Tibial nerve (tissue), 4 donors: Measurements from ENCODE around the gene BCAS3. TPM values are rescaled to one million over a fixed set of nuclear protein-coding genes. Genes with fewer than 3 reads are reported as not detected.

ENCODE experiments used
- DNase-seq, 2 donors: peaks; one replicate each; pipeline ENCODE4 v3.0.0-alpha.2; 2019; ENCODE audit warnings: low spot score in 2 of 2
- H3K27ac ChIP-seq, 4 donors: fragments of 200-600 bp; sonication (generic) in 3 of 4; one replicate each; pipeline ENCODE4 v1.5.1; 2017 to 2019; ENCODE audit warnings: mild to moderate bottlenecking in 1 of 4
- H3K27me3 ChIP-seq, 2 donors: fragments of 200-600 bp; sonication (generic) in 1 of 2; one replicate each; pipeline versions ENCODE4 v1.5.1 to v1.6.0; 2017 to 2019
- H3K36me3 ChIP-seq, 3 donors: fragments of 200-600 bp; sonication (generic); one replicate each; pipeline ENCODE4 v1.5.1; 2018 to 2019
- H3K4me1 ChIP-seq, 4 donors: fragments of 200-600 bp; sonication (generic) in 3 of 4; one replicate each; pipeline ENCODE4 v1.5.1; 2017 to 2019
- H3K4me3 ChIP-seq, 4 donors: fragments of 200-600 bp; sonication (generic) in 3 of 4; one replicate each; pipeline ENCODE4 v1.5.1; 2017 to 2019; ENCODE audit warnings: mild to moderate bottlenecking in 1 of 4, moderate library complexity in 1 of 4
- H3K9me3 ChIP-seq, 4 donors: fragments of 200-600 bp; sonication (generic) in 3 of 4; one replicate each; pipeline ENCODE4 v1.5.1; 2017 to 2019
- CTCF ChIP-seq, 5 experiments: fragments of 200-600 bp in 3 of 5; fragments of 450-650 bp in 2 of 5; sonication (generic) in 3 of 5; IDR thresholded peaks; one replicate each; pipeline ENCODE4 v1.5.1; 2016 to 2019; ENCODE audit warnings: antibody characterized with exemption in 5 of 5, mild to moderate bottlenecking in 3 of 5, moderate library complexity in 2 of 5
- EP300 ChIP-seq, 2 donors: sonication (generic); formaldehyde crosslinking; IDR thresholded peaks; one replicate each; pipeline ENCODE4 v1.6.1; 2017; ENCODE audit warnings: antibody characterized with exemption in 2 of 2, mild to moderate bottlenecking in 1 of 2
- POLR2A ChIP-seq, 2 donors: fragments of 450-650 bp; IDR thresholded peaks; one replicate each; pipeline ENCODE4 v1.6.1; 2017; ENCODE audit warnings: antibody characterized with exemption in 2 of 2, mild to moderate bottlenecking in 2 of 2, moderate library complexity in 2 of 2
- WGBS, 2 donors: methylation state at CpG; one replicate each; pipeline ENCODE4 v1.1.5; 2018; 5-methylcytosine and 5-hydroxymethylcytosine counted together
- total RNA-seq, 4 donors: library from RNA; depleted of rRNA; stranded (reverse); fragments of >200 nt; gene quantifications; one replicate each; pipeline ENCODE4 v1.1.0, GENCODE V29; 2016

The BCAS3 gene
- total RNA-seq, 4 donors from 2014 or later, result 26.4 to 48.1 (median 44.8) TPM

- no peak for TF ChIP-seq CTCF (IDR thresholded peaks at IDR 0.05)
- no peak for TF ChIP-seq POLR2A (IDR thresholded peaks at IDR 0.05)
- no peak for TF ChIP-seq EP300 (IDR thresholded peaks at IDR 0.05)
- no peaks in the 10 kb centered on the region for H3K36me3 ChIP-seq
- H3K27me3 ChIP-seq, result no peaks in the 10 kb centered on the region
- no peak overlapping the region for H3K4me3 ChIP-seq
- H3K4me1 ChIP-seq, result peaks cover 0 to 64% (median 26%) of the 10 kb centered on the region in 4 donors
- 82 to 84% methylated on average over 5 of the region's 5 CpGs for WGBS, 2 donors
- no peaks in the 10 kb centered on the region for H3K9me3 ChIP-seq
- H3K27ac ChIP-seq, result no peak overlapping the region
- no peak for DNase-seq
Measured at GRCh38 chr17:61206922-61207321, 529.3 kb downstream of the BCAS3 start.

DNA sequence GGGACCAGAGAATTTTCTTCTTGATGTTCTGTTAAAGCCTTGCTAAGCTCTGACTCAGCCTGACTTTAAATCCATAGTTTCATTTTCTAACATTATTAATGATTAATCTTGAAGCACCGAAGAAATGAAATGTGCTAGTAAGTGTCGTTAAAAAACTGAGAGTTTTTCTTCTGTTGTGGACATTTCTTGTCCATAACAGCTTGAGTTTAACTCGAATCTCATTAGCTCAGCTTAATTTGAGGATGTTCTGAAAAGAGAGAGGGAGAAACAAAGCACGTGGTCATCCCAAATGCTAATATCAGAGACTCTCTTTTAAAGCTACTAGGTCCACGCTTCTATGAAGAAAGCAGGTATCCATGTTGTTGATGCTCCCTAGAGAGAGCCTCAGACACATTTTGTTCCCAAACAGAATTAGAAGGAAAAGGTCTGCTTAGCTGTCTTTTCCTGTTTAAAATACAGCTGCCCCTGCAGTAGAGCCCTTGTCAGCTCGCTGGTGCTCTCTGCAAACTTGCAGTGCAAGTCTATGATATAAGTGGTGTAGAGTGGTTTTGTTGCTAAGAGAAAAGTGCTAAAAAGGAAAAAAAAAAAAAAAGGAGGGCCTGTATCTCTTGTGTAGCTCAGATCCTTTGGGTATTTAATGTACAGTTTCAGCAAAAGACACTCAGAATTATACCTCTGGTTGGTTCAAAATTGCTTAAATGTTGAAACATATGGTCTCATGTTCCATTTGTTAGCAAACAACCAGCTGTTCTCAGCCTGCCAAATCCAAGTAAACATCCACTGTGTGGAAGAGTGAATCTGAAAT lies 530.9 kb downstream of the BCAS3 start:
- TF ChIP-seq EP300 (IDR thresholded peaks at IDR 0.05) (no peak), POLR2A (IDR thresholded peaks at IDR 0.05) (no peak), CTCF (IDR thresholded peaks at IDR 0.05) (no peak)
- Histone ChIP-seq H3K4me1 (peaks cover 0 to 77% (median 25%) of the 10 kb centered on the region in 4 donors), H3K4me3 (peak overlapping the region in 2 of 4 donors; percentile 2 to 4), H3K36me3 (no peaks in the 10 kb centered on the region), H3K27me3 (no peaks in the 10 kb centered on the region), H3K9me3 (no peaks in the 10 kb centered on the region), H3K27ac (peak overlapping the region; percentile 52 to 86 (median 68))
- no peak for DNase-seq
- 20 to 28% methylated on average over 6 of the region's 6 CpGs for WGBS, 2 donors

- peak overlapping the region; percentile 52 to 86 (median 68) for H3K27ac ChIP-seq
- no peak overlapping the region for H3K4me3 ChIP-seq
- H3K36me3 ChIP-seq, result no peaks in the 10 kb centered on the region
- no peaks in the 10 kb centered on the region for H3K9me3 ChIP-seq
- no peaks in the 10 kb centered on the region for H3K27me3 ChIP-seq
- DNase-seq, result no peak
- 17 to 24% methylated on average over 4 of the region's 4 CpGs for WGBS, 2 donors
- no peak for TF ChIP-seq EP300 (IDR thresholded peaks at IDR 0.05)
- TF ChIP-seq CTCF (IDR thresholded peaks at IDR 0.05), result no peak
- no peak for TF ChIP-seq POLR2A (IDR thresholded peaks at IDR 0.05)
- peaks cover 0 to 81% (median 23%) of the 10 kb centered on the region in 4 donors for H3K4me1 ChIP-seq
Measured at GRCh38 chr17:61209106-61209439, 531.4 kb downstream of the BCAS3 start.

GRCh38 chr17:61209525-61209924 lies 531.9 kb downstream of the BCAS3 start:
- Histone ChIP-seq H3K4me1 (peaks cover 0 to 76% (median 22%) of the 10 kb centered on the region in 4 donors), H3K9me3 (no peaks in the 10 kb centered on the region), H3K36me3 (no peaks in the 10 kb centered on the region), H3K27me3 (no peaks in the 10 kb centered on the region), H3K4me3 (no peak overlapping the region), H3K27ac (peak overlapping the region in 2 of 4 donors; percentile 78 to 86)
- DNase-seq, result peak in 1 of 2 donors; percentile 21
- WGBS, 2 donors, result 21 to 28% methylated on average over 6 of the region's 6 CpGs
- TF ChIP-seq CTCF (IDR thresholded peaks at IDR 0.05) (no peak), EP300 (IDR thresholded peaks at IDR 0.05) (peak in 1 of 2 donors; percentile 60), POLR2A (IDR thresholded peaks at IDR 0.05) (no peak)

GRCh38 chr17:61211236-61211635 lies 533.6 kb downstream of the BCAS3 start:
- Histone ChIP-seq H3K27ac (peak overlapping the region; percentile 2 to 86 (median 41)), H3K9me3 (no peaks in the 10 kb centered on the region), H3K4me3 (no peak overlapping the region), H3K4me1 (peaks cover 0 to 64% (median 20%) of the 10 kb centered on the region in 4 donors), H3K36me3 (no peaks in the 10 kb centered on the region), H3K27me3 (no peaks in the 10 kb centered on the region)
- 71 to 75% methylated on average over 1 of the region's 1 CpG for WGBS, 2 donors
- TF ChIP-seq EP300 (IDR thresholded peaks at IDR 0.05), result no peak
- no peak for TF ChIP-seq CTCF (IDR thresholded peaks at IDR 0.05)
- no peak for TF ChIP-seq POLR2A (IDR thresholded peaks at IDR 0.05)
- no peak for DNase-seq
